ENCODE results near the gene KIAA1217.
"Not testable (repeated sequence)": the region's sequence is repeated elsewhere in the genome, so short reads cannot be mapped to it uniquely, and the experiment has no call there.

KIAA1217 gene

GRCh38 chr10:24476913-24477701, 268.2 kb downstream of the KIAA1217 start:
- no peak for FAIRE-seq

- FAIRE-seq, result no peak
Measured at GRCh38 chr10:24477915-24478314, 269.0 kb downstream of the KIAA1217 start.

- no peak for FAIRE-seq
Measured at GRCh38 chr10:24479806-24480205, 270.9 kb downstream of the KIAA1217 start.

- FAIRE-seq, result no peak
Measured at GRCh38 chr10:24480447-24480846, 271.5 kb downstream of the KIAA1217 start.

GRCh38 chr10:24481241-24481640, 272.3 kb downstream of the KIAA1217 start:
- FAIRE-seq, result no peak

GRCh38 chr10:24482713-24483112, 273.8 kb downstream of the KIAA1217 start:
- not testable (repeated sequence) for FAIRE-seq

GRCh38 chr10:24483701-24484100, 274.8 kb downstream of the KIAA1217 start:
- FAIRE-seq, result no peak

- no peak for FAIRE-seq
Measured at GRCh38 chr10:24484771-24485170, 275.8 kb downstream of the KIAA1217 start.

- FAIRE-seq, result no peak
Measured at GRCh38 chr10:24485304-24485703, 276.4 kb downstream of the KIAA1217 start.

- FAIRE-seq, result no peak
Measured at GRCh38 chr10:24488631-24489030, 279.7 kb downstream of the KIAA1217 start.

- FAIRE-seq, result no peak
Measured at GRCh38 chr10:24493165-24493564, 284.2 kb downstream of the KIAA1217 start.

- no peak for FAIRE-seq
Measured at GRCh38 chr10:24494236-24494635, 285.3 kb downstream of the KIAA1217 start.

GRCh38 chr10:24494777-24495176, 285.8 kb downstream of the KIAA1217 start:
- no peak for FAIRE-seq

- FAIRE-seq, result no peak
Measured at GRCh38 chr10:24495666-24496460, 286.9 kb downstream of the KIAA1217 start.

- FAIRE-seq, result no peak
Measured at GRCh38 chr10:24496906-24497305, 288.0 kb downstream of the KIAA1217 start.

- FAIRE-seq, result no peak
Measured at GRCh38 chr10:24501056-24501711, 292.2 kb downstream of the KIAA1217 start.

GRCh38 chr10:24502006-24502405, 293.1 kb downstream of the KIAA1217 start:
- no peak for FAIRE-seq

- FAIRE-seq, result no peak
Measured at GRCh38 chr10:24502801-24503460, 294.0 kb downstream of the KIAA1217 start.

GRCh38 chr10:24503461-24504320, 294.8 kb downstream of the KIAA1217 start:
- no peak for FAIRE-seq

- no peak for FAIRE-seq
Measured at GRCh38 chr10:24505759-24506158, 296.8 kb downstream of the KIAA1217 start.

GRCh38 chr10:24513155-24513554, 304.2 kb downstream of the KIAA1217 start:
- no peak for FAIRE-seq

GRCh38 chr10:24515481-24515880, 306.5 kb downstream of the KIAA1217 start:
- FAIRE-seq, result no peak

Data from TTC549 (cell line).